ENCODE data around the gene SCN1B.
"Not testable (repeated sequence)": the region's sequence is repeated elsewhere in the genome, so short reads cannot be mapped to it uniquely, and the experiment has no call there.

The SCN1B gene

GRCh38 chr19:35030257-35031071 is at the start of gene SCN1B:
TSS of gene SCN1B (plus strand) at chr19:35030470. CDS start at chr19:35030821, 351 bp downstream.
- no peak for DNase-seq (ENCODE audit: low spot score)

DNA sequence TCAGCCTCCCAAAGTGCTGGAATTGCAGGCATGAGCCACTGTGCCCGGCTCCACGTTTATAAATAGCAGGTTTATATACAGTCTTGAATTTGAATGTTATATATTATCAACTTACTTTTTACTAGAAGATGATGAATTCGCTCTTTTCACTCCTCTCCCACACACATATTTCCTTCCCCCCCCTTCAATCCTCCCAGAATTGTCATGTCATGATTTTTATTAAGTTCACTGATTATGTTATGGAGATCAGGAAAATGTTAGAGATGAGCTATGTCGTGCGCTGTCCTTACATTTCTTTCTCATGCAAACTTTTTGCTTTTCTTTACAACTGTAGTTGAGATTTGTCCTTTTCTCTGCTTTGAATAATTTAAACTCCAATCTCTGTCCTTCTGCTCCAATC is 48.0 kb upstream of the SCN1B start:
- no peak for DNase-seq (ENCODE audit: low spot score)

DNA sequence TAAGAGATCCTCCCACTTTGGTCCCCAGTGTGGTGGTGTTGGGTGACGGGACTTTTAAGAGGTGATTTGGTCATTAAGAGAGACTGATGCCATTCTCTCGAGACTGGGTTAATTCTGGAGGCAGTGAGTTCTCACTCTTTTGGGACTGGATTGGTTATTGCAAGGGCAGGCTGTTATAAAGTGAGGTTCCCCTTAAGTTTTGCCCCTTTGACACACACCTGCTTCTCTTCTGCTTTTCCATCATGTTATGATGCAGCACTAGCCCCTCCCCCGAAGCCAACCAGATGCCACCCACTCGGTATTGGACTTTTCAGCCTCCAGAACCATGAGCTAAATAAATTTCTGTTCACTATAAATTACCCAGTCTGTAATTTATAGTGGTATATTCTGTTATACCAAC is 46.5 kb upstream of the SCN1B start:
- no peak for DNase-seq (ENCODE audit: low spot score)

GRCh38 chr19:34984287-34984686 is 46.0 kb upstream of the SCN1B start:
- no peak for DNase-seq (ENCODE audit: low spot score)

GRCh38 chr19:34985249-34986022 is 44.8 kb upstream of the SCN1B start:
- DNase-seq (ENCODE audit: low spot score): no peak

- no peak for DNase-seq (ENCODE audit: low spot score)
Measured at GRCh38 chr19:34988119-34988518, 42.2 kb upstream of the SCN1B start.

- DNase-seq (ENCODE audit: low spot score): no peak
Measured at GRCh38 chr19:34989298-34989697, 41.0 kb upstream of the SCN1B start.

DNA sequence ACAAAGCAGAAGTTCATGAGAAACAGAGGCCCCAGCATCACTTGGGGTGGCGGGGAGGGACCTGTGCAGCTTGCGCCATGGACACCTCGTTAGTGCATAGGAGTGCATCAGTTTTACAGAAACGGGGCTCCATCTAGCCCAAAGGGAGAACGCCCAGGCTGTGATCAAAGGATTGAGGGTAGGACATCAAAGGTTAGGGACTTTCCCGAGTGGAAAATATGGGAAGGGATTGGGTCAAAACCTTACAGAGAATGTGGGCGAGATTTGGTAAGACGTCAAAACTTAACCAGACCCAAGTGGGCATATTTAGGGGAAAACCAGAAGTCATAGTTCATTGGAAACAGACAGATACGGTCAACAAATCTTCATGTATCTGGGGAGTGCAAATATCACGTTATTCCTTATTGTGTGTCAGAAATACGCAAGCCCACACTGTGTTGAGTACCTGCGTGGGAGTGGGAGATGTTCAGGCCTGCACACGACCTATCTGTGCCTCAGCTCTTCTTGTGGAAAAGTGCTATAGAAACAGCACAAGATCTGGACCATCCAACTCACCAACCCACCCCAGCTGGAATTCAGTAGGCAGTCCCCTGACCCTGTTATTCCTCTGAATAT is 39.6 kb upstream of the SCN1B start:
- DNase-seq (ENCODE audit: low spot score): no peak

GRCh38 chr19:34991542-34992333 is 38.5 kb upstream of the SCN1B start:
- DNase-seq (ENCODE audit: low spot score): no peak

- DNase-seq (ENCODE audit: low spot score): not testable (repeated sequence)
Measured at GRCh38 chr19:34992582-34992981, 37.7 kb upstream of the SCN1B start.

DNA sequence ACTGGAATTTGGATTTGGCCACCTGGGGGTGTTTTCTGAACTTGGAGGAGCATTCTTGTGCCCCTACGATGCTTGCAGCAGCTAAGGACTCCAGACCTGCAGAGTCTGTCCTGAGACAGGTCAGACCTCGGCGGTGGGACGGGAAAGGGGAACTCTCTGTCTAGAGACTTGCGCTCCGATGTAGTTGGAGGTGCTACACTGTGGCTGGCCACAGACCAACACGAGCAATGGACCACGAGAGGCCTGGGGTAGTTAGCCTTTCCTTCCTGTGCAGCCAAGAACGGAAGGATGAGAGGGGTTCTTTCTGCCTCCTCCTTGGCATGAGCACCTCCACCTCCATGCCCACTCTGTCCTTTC is 36.0 kb upstream of the SCN1B start:
- no peak for DNase-seq (ENCODE audit: low spot score)

GRCh38 chr19:34994643-34995541 is 35.4 kb upstream of the SCN1B start:
- DNase-seq (ENCODE audit: low spot score): no peak

DNA sequence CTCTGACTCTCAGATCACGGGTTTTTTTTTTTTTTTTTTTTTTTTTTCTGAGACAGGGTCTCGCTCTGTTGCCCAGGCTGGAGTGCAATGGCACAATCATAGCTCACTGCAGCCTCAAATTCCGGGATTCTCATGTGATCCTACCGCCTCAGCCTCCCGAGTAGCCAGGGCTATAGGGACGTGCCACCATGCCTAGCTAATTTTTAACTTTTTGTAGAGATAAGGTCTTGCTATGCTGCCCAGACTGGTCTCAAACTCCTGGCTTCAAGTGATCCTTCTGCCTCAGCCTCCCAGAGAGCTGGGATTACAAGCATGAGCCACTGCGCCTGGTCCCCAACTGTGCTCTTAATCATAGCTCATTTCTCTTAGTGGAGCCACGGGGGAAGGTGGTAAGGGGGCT is 34.7 kb upstream of the SCN1B start:
- no peak for DNase-seq (ENCODE audit: low spot score)

- no peak for DNase-seq (ENCODE audit: low spot score)
Measured at GRCh38 chr19:34997071-34997617, 33.1 kb upstream of the SCN1B start.

DNA sequence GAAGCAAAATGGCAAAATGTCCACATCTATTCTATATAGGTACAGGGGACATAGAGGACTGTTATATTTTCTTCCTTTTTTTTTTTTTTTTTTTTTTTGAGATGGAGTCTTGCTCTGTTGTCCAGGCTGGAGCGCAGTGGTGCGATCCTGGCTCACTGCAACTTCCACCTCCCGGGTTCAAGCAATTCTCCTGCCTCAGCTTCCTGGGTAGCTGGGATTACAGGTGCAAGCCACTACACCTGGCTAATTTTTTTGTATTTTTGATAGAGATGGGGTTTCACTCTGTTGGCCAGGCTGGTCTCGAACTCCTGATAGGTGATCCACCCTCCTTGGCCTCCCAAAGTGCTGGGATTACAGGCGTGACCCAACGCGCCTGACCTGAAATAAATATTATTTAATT is 32.0 kb upstream of the SCN1B start:
- DNase-seq (ENCODE audit: low spot score): not testable (repeated sequence)

- no peak for DNase-seq (ENCODE audit: low spot score)
Measured at GRCh38 chr19:34998777-34999497, 31.3 kb upstream of the SCN1B start.

GRCh38 chr19:34999498-35000337 is 30.6 kb upstream of the SCN1B start, which contains the start of gene GRAMD1A:
TSS of gene GRAMD1A (plus strand) at chr19:35000323. CDS start at chr19:35000479, 156 bp downstream.
- peak; percentile 84 for DNase-seq (ENCODE audit: low spot score)

GRCh38 chr19:35000338-35000646 is 30.0 kb upstream of the SCN1B start:
- no peak for DNase-seq (ENCODE audit: low spot score)
